Stimulated activated CD4-positive, alpha-beta T cell treated with anti-CD3 and anti-CD28 coated beads, Interleukin-15, amount 100 ng/mL, for 24 hours (primary cell): ENCODE measurements around the gene OR4D9.

Source experiments
- DNase-seq: peaks from one replicate; pipeline ENCODE4 v3.0.0-alpha.2; 2020

The OR4D9 gene

DNA sequence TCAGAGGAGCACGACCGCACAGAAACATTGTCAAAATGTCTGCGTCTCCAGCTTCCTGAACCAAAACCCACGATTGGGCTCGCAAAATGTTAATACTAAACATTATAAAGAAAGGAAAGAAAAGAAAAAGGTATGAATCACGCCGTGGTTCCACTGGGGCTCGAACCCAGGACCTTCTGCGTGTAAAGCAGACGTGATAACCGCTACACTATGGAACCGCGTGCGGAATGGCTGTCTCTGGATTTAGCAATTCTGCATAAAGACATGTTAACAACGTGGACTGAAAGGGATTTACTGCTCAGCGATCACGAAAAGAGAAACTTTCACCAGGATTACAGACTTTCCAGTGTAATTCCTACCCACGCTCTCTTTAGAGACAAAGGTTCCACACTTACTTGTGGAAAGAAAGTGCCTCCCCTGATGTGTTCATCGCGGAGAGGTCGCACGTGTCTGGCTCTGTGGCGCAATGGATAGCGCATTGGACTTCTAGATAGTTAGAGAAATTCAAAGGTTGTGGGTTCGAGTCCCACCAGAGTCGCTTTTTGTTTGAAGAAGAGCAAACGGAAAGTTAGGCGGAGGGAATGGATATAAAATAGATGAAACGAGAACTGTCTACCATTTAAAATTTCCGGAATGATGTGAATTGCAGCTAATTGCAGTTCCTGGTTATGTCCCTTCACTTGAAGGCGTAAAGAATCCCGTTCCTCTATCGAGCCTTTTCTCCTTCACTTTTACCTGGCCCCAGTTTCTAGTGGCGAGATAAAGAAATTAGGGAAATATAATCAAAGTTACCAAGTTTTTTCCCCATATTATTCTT is 39.7 kb downstream of the OR4D9 start:
- peak; percentile 89 for DNase-seq

- DNase-seq: peak; percentile 56
These were observed 40.6 kb downstream of the OR4D9 start for GRCh38 chr11:59551659-59552521.

GRCh38 chr11:59552844-59553243 is 41.5 kb downstream of the OR4D9 start:
- no peak for DNase-seq

GRCh38 chr11:59553323-59553722 is 42.0 kb downstream of the OR4D9 start:
- DNase-seq: no peak

DNA sequence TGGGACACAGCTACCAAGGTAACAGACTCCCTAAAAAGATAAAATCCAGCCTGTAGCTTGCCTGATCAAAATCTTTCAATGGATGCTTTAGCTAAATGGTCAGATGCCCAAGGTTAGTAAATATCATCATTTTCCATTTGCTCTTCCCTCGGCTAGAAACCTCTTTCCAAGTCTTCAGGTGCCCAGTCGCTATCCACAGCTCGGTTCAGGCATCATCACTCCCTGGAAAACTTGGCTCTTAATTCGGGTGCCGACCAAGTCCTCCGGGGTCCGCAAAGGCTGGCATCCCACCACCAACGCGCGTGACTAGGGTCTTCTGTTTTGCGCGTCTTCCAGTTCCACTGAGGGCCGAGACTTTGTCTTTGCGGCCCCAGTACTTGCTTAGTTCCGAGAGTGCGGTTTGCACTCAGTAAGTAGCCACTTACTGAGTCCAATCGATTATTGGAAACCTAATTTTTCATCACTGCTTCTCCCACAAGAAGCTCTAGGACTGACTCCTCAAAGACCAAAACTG is 44.3 kb downstream of the OR4D9 start:
- no peak for DNase-seq

- peak; percentile 88 for DNase-seq
These were observed 45.0 kb downstream of the OR4D9 start for GRCh38 chr11:59556115-59556916.

GRCh38 chr11:59556917-59557348 is 45.6 kb downstream of the OR4D9 start:
- DNase-seq: peak; percentile 28

GRCh38 chr11:59558270-59558643 is 46.9 kb downstream of the OR4D9 start:
- no peak for DNase-seq

DNA sequence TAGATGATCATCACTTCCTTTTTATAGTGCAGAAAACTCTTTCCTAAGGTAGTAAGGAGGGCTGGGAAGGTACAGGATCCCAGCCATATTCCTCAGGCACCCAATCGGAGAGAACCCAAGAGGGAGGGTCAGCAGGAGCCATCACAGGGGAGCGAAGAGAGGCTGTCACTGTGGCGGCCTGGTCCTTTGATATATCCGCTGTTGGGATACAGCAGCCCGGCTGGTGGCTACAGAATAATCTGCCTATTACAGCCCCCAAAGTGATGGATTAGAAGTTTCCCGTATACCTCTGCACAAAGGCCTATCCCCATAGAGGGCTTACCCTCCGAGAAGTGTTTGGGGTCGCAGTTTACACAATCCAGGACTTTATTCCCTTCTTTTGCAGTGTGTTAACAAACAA is 48.5 kb downstream of the OR4D9 start:
- no peak for DNase-seq

- peak; percentile 79 for DNase-seq
These were observed 49.0 kb downstream of the OR4D9 start for GRCh38 chr11:59560290-59560701.

DNA sequence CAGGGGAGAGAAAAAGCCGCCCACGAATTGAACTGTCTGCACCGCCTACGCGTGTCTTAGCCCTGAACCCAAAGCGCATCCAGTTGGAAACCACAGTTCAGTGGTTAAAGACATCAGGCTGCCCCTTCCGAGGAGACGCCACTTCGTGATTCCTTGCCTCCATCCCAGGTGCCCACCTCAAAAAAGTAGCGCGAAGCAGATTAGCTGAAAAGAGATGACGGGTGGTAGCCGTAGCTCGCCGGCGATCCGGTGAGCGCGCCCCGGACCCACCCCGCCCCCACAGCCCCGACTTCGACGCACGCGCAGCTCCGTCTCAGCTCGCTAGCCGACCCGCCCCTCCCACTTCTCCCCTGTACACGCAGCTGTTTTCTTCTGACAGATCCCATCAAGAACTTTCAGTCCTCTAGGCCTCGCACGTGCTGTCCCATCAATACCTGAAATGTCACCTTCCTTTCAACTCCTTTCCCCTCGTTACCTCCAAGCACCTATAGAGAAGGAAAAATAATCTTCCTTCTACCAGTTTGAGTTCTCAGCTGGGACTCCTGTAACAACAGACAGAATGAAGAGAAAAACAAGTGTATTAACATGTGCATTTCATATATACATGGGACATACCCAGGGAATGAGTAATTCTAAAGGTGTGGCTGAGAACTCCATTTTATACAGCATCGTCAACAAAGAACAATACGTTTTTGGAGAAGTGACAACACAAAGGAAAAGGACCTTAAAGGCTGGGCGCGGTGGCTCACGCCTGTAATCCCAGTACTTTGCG is 49.5 kb downstream of the OR4D9 start:
- peak; percentile 91 for DNase-seq

GRCh38 chr11:59562292-59562691 is 51.0 kb downstream of the OR4D9 start:
- no peak for DNase-seq
